Astrocyte of the spinal cord (primary cell): ENCODE data around the gene NHERF1.

Experiments
- DNase-seq: peaks from one replicate; pipeline ENCODE4 v3.0.0; 2011; ENCODE audit warnings: low read depth, low spot score
- H3K4me3 ChIP-seq: 2 replicates; pipeline ENCODE4 v1.5.1; 2011; ENCODE audit warnings: low read depth, mild to moderate bottlenecking, low read length, moderate library complexity
- in situ Hi-C: cut with HindIII; loops from 2 replicates; pipeline ENCODE4 v1.10.0; 2017; ENCODE audit warnings: low sequenced_read_pairs
- TF ChIP-seq, protein P1 (sequence below): IDR thresholded peaks from 2 replicates; pipeline ENCODE4 v1.5.1; 2012; ENCODE audit warnings: low read depth, mild to moderate bottlenecking, low read length, inconsistent platforms

NHERF1 gene

DNA sequence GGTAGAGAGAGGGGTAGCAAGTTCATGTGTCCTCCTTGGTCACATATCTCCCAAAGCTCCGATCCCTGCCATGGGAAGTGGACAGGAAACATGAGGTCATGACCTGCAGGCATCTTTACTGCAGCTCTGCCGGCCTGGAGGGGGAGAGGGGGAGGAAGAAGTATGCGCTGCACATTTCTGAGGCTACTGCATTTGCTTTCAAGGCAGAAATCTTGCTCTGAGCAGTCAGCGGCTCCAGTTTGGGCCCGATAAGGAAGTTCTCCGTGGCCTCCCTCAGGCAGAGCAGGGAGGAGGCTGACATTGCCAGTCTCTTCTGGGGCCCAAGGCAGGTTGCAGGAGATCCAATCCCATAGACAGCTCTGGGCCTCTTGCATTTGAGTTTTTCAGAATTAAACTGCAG lies 1.5 kb upstream of the NHERF1 start:
- in situ Hi-C loops = no loop called here
- TF ChIP-seq, protein P1, sequence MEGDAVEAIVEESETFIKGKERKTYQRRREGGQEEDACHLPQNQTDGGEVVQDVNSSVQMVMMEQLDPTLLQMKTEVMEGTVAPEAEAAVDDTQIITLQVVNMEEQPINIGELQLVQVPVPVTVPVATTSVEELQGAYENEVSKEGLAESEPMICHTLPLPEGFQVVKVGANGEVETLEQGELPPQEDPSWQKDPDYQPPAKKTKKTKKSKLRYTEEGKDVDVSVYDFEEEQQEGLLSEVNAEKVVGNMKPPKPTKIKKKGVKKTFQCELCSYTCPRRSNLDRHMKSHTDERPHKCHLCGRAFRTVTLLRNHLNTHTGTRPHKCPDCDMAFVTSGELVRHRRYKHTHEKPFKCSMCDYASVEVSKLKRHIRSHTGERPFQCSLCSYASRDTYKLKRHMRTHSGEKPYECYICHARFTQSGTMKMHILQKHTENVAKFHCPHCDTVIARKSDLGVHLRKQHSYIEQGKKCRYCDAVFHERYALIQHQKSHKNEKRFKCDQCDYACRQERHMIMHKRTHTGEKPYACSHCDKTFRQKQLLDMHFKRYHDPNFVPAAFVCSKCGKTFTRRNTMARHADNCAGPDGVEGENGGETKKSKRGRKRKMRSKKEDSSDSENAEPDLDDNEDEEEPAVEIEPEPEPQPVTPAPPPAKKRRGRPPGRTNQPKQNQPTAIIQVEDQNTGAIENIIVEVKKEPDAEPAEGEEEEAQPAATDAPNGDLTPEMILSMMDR = no peak
- H3K4me3 ChIP-seq = no peak overlapping the region
- DNase-seq = no peak

GRCh38 chr17:74748279-74748528 lies 224 bp upstream of the NHERF1 start:
- peak overlapping the region; percentile 43 for H3K4me3 ChIP-seq
- no peak for DNase-seq
- in situ Hi-C loops = no loop called here
- TF ChIP-seq, protein P1 = no peak

GRCh38 chr17:74749279-74750038 lies 1.0 kb downstream of the NHERF1 start:
- H3K4me3 ChIP-seq = peak overlapping the region; percentile 72
- DNase-seq = peak; percentile 25
- in situ Hi-C loops = no loop called here
- TF ChIP-seq, protein P1 = no peak

GRCh38 chr17:74750039-74750326 lies 1.6 kb downstream of the NHERF1 start:
- TF ChIP-seq, protein P1 = no peak
- no peak for DNase-seq
- peak overlapping the region; percentile 72 for H3K4me3 ChIP-seq
- in situ Hi-C loops = no loop called here

- in situ Hi-C loops = no loop called here
- TF ChIP-seq, protein P1 = no peak
- no peak for DNase-seq
- H3K4me3 ChIP-seq = peak overlapping the region; percentile 72
Observed at GRCh38 chr17:74750327-74751069, 2.1 kb downstream of the NHERF1 start.

DNA sequence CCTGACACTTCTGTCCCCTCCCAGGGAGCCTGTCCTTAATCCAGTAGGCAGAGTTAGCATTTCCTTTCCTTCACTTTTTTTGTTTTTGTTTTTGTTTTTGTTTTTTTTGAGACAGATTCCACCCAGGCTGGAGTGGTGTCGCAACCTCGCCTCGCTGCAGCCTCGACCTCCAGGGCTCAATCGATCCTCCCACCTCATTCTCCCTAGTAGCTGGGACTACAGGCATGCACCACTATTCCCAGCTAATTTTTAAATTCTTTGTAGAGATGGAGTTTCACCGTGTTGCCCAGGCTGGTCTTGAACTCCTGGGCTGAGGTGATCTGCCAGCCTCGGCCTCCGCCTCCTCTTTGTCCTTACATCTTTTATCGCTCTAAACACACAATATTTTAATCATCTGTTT lies 4.0 kb downstream of the NHERF1 start:
- in situ Hi-C loops = no loop called here
- TF ChIP-seq, protein P1 = no peak
- H3K4me3 ChIP-seq = no peak overlapping the region
- DNase-seq = no peak
